CD8-positive, alpha-beta memory T cell (primary cell): ENCODE measurements around the gene DENND6A. TPM values are rescaled to one million over a fixed set of nuclear protein-coding genes. Genes with fewer than 3 reads are reported as not detected.

ENCODE experiments used
- CTCF ChIA-PET: fragments of 350-600 bp; sonication (Branson Sonifier 250); formaldehyde crosslinking; loops from one replicate; lab custom pipeline; 2021; ENCODE audit warnings: antibody characterized with exemption; lab: Charles Lee
- POLR2A ChIA-PET: fragments of 350-600 bp; sonication (Branson Sonifier 250); formaldehyde crosslinking; loops from one replicate; lab custom pipeline; 2021; ENCODE audit warnings: antibody characterized with exemption; lab: Charles Lee
- DNase-seq, 5 donors: peaks; one replicate each; pipeline versions ENCODE4 v3.0.0 to v3.0.0-alpha.2; 2020 to 2022; ENCODE audit warnings: mixed read lengths in 1 of 5
- H3K27ac ChIP-seq: one replicate; pipeline ENCODE4 v1.7.0; 2013; ENCODE audit warnings: low read depth, mild to moderate bottlenecking, low read length, moderate library complexity
- H3K27me3 ChIP-seq: 2 replicates; pipeline ENCODE4 v1.7.0; 2013; ENCODE audit warnings: low read length, mild to moderate bottlenecking; ENCODE audit not compliant: insufficient read depth, poor library complexity, severe bottlenecking
- H3K36me3 ChIP-seq: 2 replicates; pipeline ENCODE4 v1.7.0; 2013; ENCODE audit warnings: mild to moderate bottlenecking, low read length, moderate library complexity; ENCODE audit not compliant: insufficient read depth
- H3K4me1 ChIP-seq: 2 replicates; pipeline ENCODE4 v1.7.0; 2013; ENCODE audit warnings: mild to moderate bottlenecking, low read length, moderate library complexity; ENCODE audit not compliant: insufficient read depth
- H3K4me3 ChIP-seq: 2 replicates; pipeline ENCODE4 v1.7.0; 2013; ENCODE audit warnings: mild to moderate bottlenecking, low read length
- H3K9me3 ChIP-seq: 2 replicates; pipeline ENCODE4 v1.7.0; 2013; ENCODE audit warnings: mild to moderate bottlenecking, low read length
- H3K27ac Mint-ChIP-seq, 8 donors: one replicate each; pipeline ENCODE4 v1.8.0; 2020 to 2021; ENCODE audit warnings: mixed read lengths in 8 of 8, mild to moderate bottlenecking in 6 of 8, inconsistent platforms in 3 of 8, moderate library complexity in 3 of 8
- H3K27me3 Mint-ChIP-seq, 2 donors: one replicate each; pipeline ENCODE4 v1.8.0; 2020 to 2021; ENCODE audit warnings: mixed read lengths in 2 of 2, mild to moderate bottlenecking in 1 of 2, moderate library complexity in 1 of 2
- H3K36me3 Mint-ChIP-seq, 3 donors: one replicate each; pipeline ENCODE4 v1.8.0; 2020 to 2021; ENCODE audit warnings: mixed read lengths in 3 of 3, inconsistent platforms in 1 of 3, mild to moderate bottlenecking in 1 of 3
- H3K4me1 Mint-ChIP-seq, 3 donors: one replicate each; pipeline ENCODE4 v1.8.0; 2020 to 2021; ENCODE audit warnings: mixed read lengths in 3 of 3, inconsistent platforms in 1 of 3, mild to moderate bottlenecking in 1 of 3
- H3K4me3 Mint-ChIP-seq, 7 donors: one replicate each; pipeline ENCODE4 v1.8.0; 2020 to 2021; ENCODE audit warnings: mixed read lengths in 7 of 7, mild to moderate bottlenecking in 6 of 7, moderate library complexity in 4 of 7, inconsistent platforms in 2 of 7
- H3K9me3 Mint-ChIP-seq, 5 donors: one replicate each; pipeline ENCODE4 v1.8.0; 2020 to 2022; ENCODE audit warnings: mixed read lengths in 5 of 5, mild to moderate bottlenecking in 3 of 5, moderate library complexity in 2 of 5, inconsistent platforms in 1 of 5
- polyA plus RNA-seq: library from polyadenylated mRNA; unstranded; fragments of 300-500 nt; fragmentation: Illumina TruSeq; gene quantifications from one replicate; pipeline ENCODE4 v1.2.3, GENCODE V29; 2021
- total RNA-seq, 2 experiments: library from RNA; stranded (reverse); gene quantifications; one replicate each; pipeline ENCODE4 v1.2.3, GENCODE V29; 2021

Gene DENND6A
- total and polyA plus RNA-seq, 3 experiments from 2014 or later: 12.5 to 45.0 (median 15.5) TPM

GRCh38 chr3:57587905-57588304 is 105.0 kb downstream of the DENND6A start:
- Mint-ChIP-seq H3K4me3 (no peak overlapping the region), H3K36me3 (peaks cover 0 to 46% (median 5%) of the 10 kb centered on the region in 3 donors), H3K27ac (peak overlapping the region in 4 of 8 donors; percentile 9 to 49 (median 28)), H3K9me3 (no peaks in the 10 kb centered on the region), H3K27me3 (peaks cover 0 to 2% of the 10 kb centered on the region in 2 donors), H3K4me1 (peaks cover 35 to 60% (median 59%) of the 10 kb centered on the region in 3 donors)
- Histone ChIP-seq H3K4me3 (no peak overlapping the region), H3K27me3 (no peaks in the 10 kb centered on the region), H3K27ac (no peak overlapping the region), H3K4me1 (no peaks in the 10 kb centered on the region), H3K36me3 (no peaks in the 10 kb centered on the region), H3K9me3 (no peaks in the 10 kb centered on the region)
- POLR2A ChIA-PET: no interaction called here
- no peak for DNase-seq
- CTCF ChIA-PET: no interaction called here

- Mint-ChIP-seq H3K4me3 (no peak overlapping the region), H3K9me3 (no peaks in the 10 kb centered on the region), H3K27ac (peak overlapping the region in 2 of 8 donors; percentile 21 to 79), H3K4me1 (peaks cover 29 to 53% (median 52%) of the 10 kb centered on the region in 3 donors), H3K27me3 (peaks cover 0 to 2% of the 10 kb centered on the region in 2 donors), H3K36me3 (peaks cover 0 to 44% (median 8%) of the 10 kb centered on the region in 3 donors)
- Histone ChIP-seq H3K4me3 (no peak overlapping the region), H3K36me3 (no peaks in the 10 kb centered on the region), H3K27ac (no peak overlapping the region), H3K9me3 (no peaks in the 10 kb centered on the region), H3K4me1 (no peaks in the 10 kb centered on the region), H3K27me3 (no peaks in the 10 kb centered on the region)
- ChIA-PET POLR2A (no interaction called here), CTCF (no interaction called here)
- no peak for DNase-seq
Measured at GRCh38 chr3:57586778-57587177, 106.1 kb downstream of the DENND6A start.

- peaks cover 29 to 45% (median 44%) of the 10 kb centered on the region in 3 donors for H3K4me1 Mint-ChIP-seq
- no peaks in the 10 kb centered on the region for H3K4me1 ChIP-seq
- H3K36me3 ChIP-seq: peaks cover 6% of the 10 kb centered on the region
- H3K4me3 ChIP-seq: no peak overlapping the region
- no peaks in the 10 kb centered on the region for H3K9me3 Mint-ChIP-seq
- peaks cover 0 to 2% of the 10 kb centered on the region in 2 donors for H3K27me3 Mint-ChIP-seq
- DNase-seq: no peak
- POLR2A ChIA-PET: no interaction called here
- H3K27ac Mint-ChIP-seq: peak overlapping the region in 3 of 8 donors; percentile 8 to 77 (median 66)
- H3K27ac ChIP-seq: no peak overlapping the region
- no peaks in the 10 kb centered on the region for H3K27me3 ChIP-seq
- H3K9me3 ChIP-seq: no peaks in the 10 kb centered on the region
- H3K36me3 Mint-ChIP-seq: peaks cover 0 to 52% (median 10%) of the 10 kb centered on the region in 3 donors
- CTCF ChIA-PET: interaction anchor here (1.2 kb wide), 1 partner anchor 10 kb away, joined by 3 read pairs; no protein-coding TSS in a partner anchor
- no peak overlapping the region for H3K4me3 Mint-ChIP-seq
Measured at GRCh38 chr3:57583544-57583943, 109.3 kb downstream of the DENND6A start.

DNA sequence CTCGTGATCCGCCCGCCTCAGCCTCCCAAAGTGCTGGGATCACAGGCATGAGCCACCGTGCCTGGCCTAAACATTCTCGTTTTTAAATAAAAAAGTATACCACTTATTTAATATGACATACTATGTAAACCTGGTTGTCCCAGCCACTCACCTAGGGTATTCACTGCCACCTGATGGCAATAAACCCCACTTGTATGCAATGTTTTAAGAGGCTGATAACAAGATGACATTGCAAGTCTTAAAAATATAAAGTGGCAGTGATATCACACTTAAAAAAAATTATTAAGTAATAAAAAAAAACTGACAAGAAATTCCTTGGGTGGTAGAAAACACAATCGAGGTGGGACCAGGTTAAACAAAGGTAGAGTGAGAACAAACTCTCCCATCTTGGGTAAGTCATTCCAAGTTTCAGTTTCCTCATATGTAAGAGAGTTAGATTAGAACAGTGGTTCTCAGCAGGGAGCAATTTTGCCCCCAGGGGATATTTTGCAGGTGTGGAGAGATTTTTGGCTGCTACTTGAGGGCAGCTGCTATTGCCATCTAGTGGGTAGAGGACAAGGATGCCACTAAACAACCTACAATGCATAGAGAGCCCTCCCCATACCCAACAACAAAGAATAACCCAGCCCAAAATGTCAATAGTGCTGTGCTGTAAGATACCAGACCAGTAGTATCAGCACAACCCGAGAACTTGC is 110.3 kb downstream of the DENND6A start:
- ChIA-PET CTCF (interaction anchor here (1.2 kb wide), 1 partner anchor 10 kb away, joined by 3 read pairs; no protein-coding TSS in a partner anchor), POLR2A (no interaction called here)
- peaks cover 0 to 2% of the 10 kb centered on the region in 2 donors for H3K27me3 Mint-ChIP-seq
- H3K36me3 Mint-ChIP-seq: peaks cover 0 to 56% (median 10%) of the 10 kb centered on the region in 3 donors
- Histone ChIP-seq H3K27ac (no peak overlapping the region), H3K9me3 (no peaks in the 10 kb centered on the region), H3K4me3 (no peak overlapping the region), H3K36me3 (peaks cover 6% of the 10 kb centered on the region), H3K27me3 (no peaks in the 10 kb centered on the region), H3K4me1 (no peaks in the 10 kb centered on the region)
- H3K4me3 Mint-ChIP-seq: no peak overlapping the region
- H3K27ac Mint-ChIP-seq: peak overlapping the region in 6 of 8 donors; percentile 8 to 77 (median 44)
- DNase-seq: no peak
- peaks cover 26 to 44% (median 43%) of the 10 kb centered on the region in 3 donors for H3K4me1 Mint-ChIP-seq
- no peaks in the 10 kb centered on the region for H3K9me3 Mint-ChIP-seq

GRCh38 chr3:57577801-57578200 is 115.1 kb downstream of the DENND6A start:
- Mint-ChIP-seq H3K27me3 (no peaks in the 10 kb centered on the region), H3K27ac (peak overlapping the region in 3 of 8 donors; percentile 13 to 51 (median 50)), H3K36me3 (peaks cover 0 to 77% (median 14%) of the 10 kb centered on the region in 3 donors), H3K9me3 (no peaks in the 10 kb centered on the region), H3K4me1 (peaks cover 12 to 27% (median 26%) of the 10 kb centered on the region in 3 donors), H3K4me3 (no peak overlapping the region)
- Histone ChIP-seq H3K36me3 (peaks cover 10% of the 10 kb centered on the region), H3K4me1 (no peaks in the 10 kb centered on the region), H3K27ac (no peak overlapping the region), H3K4me3 (no peak overlapping the region), H3K9me3 (no peaks in the 10 kb centered on the region), H3K27me3 (no peaks in the 10 kb centered on the region)
- ChIA-PET POLR2A (no interaction called here), CTCF (interaction anchor here (1.5 kb wide), 1 partner anchor 18 kb away, joined by 5 read pairs; no protein-coding TSS in a partner anchor)
- DNase-seq: no peak

DNA sequence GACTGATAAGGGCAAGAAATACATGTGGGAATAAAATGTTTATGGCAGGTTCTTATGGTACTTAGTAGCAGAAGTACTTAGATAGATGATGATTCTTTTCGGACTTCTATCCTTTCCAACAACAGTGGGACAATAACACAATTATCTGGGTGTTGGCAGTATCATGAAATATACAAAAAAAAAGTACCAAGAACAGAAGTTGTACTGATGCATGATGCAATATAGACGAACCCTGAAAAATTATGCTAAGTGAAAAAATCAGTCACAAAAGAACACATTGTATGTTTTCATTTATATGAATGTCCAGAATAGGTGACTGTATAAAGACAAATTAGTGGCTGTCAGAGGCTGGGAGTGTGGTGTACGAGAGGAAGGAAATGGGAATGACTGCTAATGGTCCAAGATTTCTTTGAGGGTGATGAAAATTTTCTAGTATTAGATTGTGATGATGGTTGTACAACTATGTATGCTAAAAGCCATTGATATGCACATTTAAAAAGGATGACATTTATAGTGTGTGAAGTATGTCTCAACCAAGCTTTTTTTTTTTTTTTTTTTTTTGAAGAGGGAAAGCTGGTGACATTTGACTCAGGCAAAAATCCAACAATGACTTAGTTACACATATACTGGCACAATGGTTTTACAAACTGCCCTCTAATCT is 116.8 kb downstream of the DENND6A start:
- Mint-ChIP-seq H3K27ac (peak overlapping the region in 6 of 8 donors; percentile 2 to 78 (median 44)), H3K27me3 (no peaks in the 10 kb centered on the region), H3K36me3 (peaks cover 0 to 83% (median 20%) of the 10 kb centered on the region in 3 donors), H3K9me3 (no peaks in the 10 kb centered on the region), H3K4me3 (no peak overlapping the region), H3K4me1 (peaks cover 10 to 33% (median 29%) of the 10 kb centered on the region in 3 donors)
- no peaks in the 10 kb centered on the region for H3K9me3 ChIP-seq
- no peak for DNase-seq
- CTCF ChIA-PET: no interaction called here
- POLR2A ChIA-PET: interaction anchor here (0.5 kb wide), 1 partner anchor 24 kb away, joined by 7 read pairs; no protein-coding TSS in a partner anchor
- H3K4me1 ChIP-seq: no peaks in the 10 kb centered on the region
- no peak overlapping the region for H3K4me3 ChIP-seq
- peaks cover 6% of the 10 kb centered on the region for H3K36me3 ChIP-seq
- H3K27me3 ChIP-seq: no peaks in the 10 kb centered on the region
- H3K27ac ChIP-seq: no peak overlapping the region
